OCI-LY3 (cell line): Measurements from ENCODE around the gene CTBP2.

Experiments
- H2AFZ ChIP-seq: fragments of 200-600, 300-600 bp; shearing (Covaris generic); 2 replicates; pipeline ENCODE4 v1.6.0; 2014; ENCODE audit warnings: antibody characterized with exemption, low read depth, low read length
- H3K27ac ChIP-seq: fragments of 200-600, 300-600 bp; sonication (generic); 2 replicates; pipeline ENCODE4 v1.5.1; 2014; ENCODE audit warnings: mild to moderate bottlenecking, low read length, moderate library complexity, mixed read lengths
- H3K27me3 ChIP-seq: fragments of 200-600, 300-600 bp; sonication (generic); 2 replicates; pipeline ENCODE4 v1.6.1; 2014; ENCODE audit warnings: low read depth, low read length, mixed read lengths
- H3K36me3 ChIP-seq: fragments of 200-600, 300-600 bp; sonication (generic); replicated peaks from 2 replicates; pipeline ENCODE3; 2014; ENCODE audit warnings: low read depth, low read length, mixed read lengths
- H3K4me1 ChIP-seq: fragments of 300-600, 200-600 bp; sonication (generic); 2 replicates; pipeline ENCODE4 v1.6.1; 2014; ENCODE audit warnings: low read length, mixed read lengths
- H3K4me2 ChIP-seq: fragments of 200-600, 300-600 bp; sonication (generic); 2 replicates; pipeline ENCODE4 v1.6.1; 2014; ENCODE audit warnings: low read length, mixed read lengths
- H3K4me3 ChIP-seq: fragments of 300-600, 200-600 bp; sonication (generic); 2 replicates; pipeline ENCODE4 v1.5.1; 2014; ENCODE audit warnings: antibody characterized with exemption, mild to moderate bottlenecking, low read length, moderate library complexity
- H3K79me2 ChIP-seq: fragments of 300-600, 200-600 bp; shearing (Covaris generic); 2 replicates; pipeline ENCODE4 v1.6.1; 2014; ENCODE audit warnings: mild to moderate bottlenecking, low read length, mixed read lengths
- H3K9ac ChIP-seq: fragments of 300-600, 200-600 bp; shearing (Covaris generic); 2 replicates; pipeline ENCODE4 v1.6.0; 2014; ENCODE audit warnings: mild to moderate bottlenecking, low read length, moderate library complexity
- H3K9me3 ChIP-seq: fragments of 200-600, 300-600 bp; shearing (Covaris generic); 2 replicates; pipeline ENCODE4 v1.6.1; 2014; ENCODE audit warnings: low read length, mixed read lengths; ENCODE audit not compliant: insufficient read depth
- H4K20me1 ChIP-seq: fragments of 200-600, 300-600 bp; sonication (generic); 2 replicates; pipeline ENCODE4 v1.6.1; 2016; ENCODE audit warnings: low read length, mixed read lengths; ENCODE audit not compliant: insufficient read depth
- EZH2phosphoT487 ChIP-seq: fragments of 200-600 bp; shearing (Covaris generic); IDR thresholded peaks from 2 replicates; pipeline ENCODE4 v1.6.1; 2018; ENCODE audit warnings: antibody characterized with exemption, mixed run types, low read depth
- TF ChIP-seq, protein P1 (sequence below): fragments of 200-600, 300-600 bp; sonication (generic); IDR thresholded peaks from 2 replicates; pipeline ENCODE4 v1.5.1; 2014; ENCODE audit warnings: antibody characterized with exemption, low read length, low read depth

CTBP2 gene

DNA sequence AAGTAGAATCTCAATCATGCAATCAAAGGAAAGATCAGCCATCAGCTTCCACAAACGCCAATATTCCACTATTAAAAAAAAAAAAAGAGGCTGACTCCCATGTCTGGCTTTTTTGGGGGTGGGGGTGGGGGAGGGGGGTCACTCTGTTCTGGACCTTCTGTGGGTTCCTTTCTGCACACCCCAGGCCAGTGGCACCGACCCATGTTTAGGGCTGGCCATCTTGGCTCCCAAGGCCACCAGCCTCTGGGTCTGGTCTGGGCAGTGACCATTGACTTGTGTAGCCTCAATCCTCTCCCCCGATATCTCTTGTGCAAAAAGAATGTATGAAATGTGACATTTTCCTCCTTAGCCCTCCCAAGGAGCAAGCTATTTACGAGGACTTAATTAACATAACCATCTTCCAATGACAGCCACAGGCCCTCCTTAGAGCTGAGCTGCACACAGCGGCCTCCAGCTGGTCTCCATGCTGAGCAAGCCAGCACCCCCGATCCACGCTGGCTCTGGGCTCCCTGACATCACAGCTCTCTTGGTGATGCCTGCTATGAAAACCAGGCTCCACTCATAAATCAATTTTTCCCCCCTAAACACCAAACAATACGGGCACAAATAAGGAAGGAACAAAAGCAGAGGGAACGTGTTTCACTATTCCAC lies 118.4 kb downstream of the CTBP2 start:
- no peak overlapping the region for H3K4me2 ChIP-seq
- peaks cover 20% of the 10 kb centered on the region for H3K27me3 ChIP-seq
- no peak overlapping the region for H2AFZ ChIP-seq
- no peak overlapping the region for H3K27ac ChIP-seq
- H4K20me1 ChIP-seq = no peaks in the 10 kb centered on the region; the same call in 1 of the 2 replicates
- TF ChIP-seq, protein P1, sequence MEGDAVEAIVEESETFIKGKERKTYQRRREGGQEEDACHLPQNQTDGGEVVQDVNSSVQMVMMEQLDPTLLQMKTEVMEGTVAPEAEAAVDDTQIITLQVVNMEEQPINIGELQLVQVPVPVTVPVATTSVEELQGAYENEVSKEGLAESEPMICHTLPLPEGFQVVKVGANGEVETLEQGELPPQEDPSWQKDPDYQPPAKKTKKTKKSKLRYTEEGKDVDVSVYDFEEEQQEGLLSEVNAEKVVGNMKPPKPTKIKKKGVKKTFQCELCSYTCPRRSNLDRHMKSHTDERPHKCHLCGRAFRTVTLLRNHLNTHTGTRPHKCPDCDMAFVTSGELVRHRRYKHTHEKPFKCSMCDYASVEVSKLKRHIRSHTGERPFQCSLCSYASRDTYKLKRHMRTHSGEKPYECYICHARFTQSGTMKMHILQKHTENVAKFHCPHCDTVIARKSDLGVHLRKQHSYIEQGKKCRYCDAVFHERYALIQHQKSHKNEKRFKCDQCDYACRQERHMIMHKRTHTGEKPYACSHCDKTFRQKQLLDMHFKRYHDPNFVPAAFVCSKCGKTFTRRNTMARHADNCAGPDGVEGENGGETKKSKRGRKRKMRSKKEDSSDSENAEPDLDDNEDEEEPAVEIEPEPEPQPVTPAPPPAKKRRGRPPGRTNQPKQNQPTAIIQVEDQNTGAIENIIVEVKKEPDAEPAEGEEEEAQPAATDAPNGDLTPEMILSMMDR = no peak
- no peak for TF ChIP-seq EZH2phosphoT487
- H3K79me2 ChIP-seq = no peaks in the 10 kb centered on the region
- H3K9me3 ChIP-seq = no peaks in the 10 kb centered on the region
- no peak overlapping the region for H3K4me3 ChIP-seq
- H3K4me1 ChIP-seq = no peaks in the 10 kb centered on the region
- no peaks in the 10 kb centered on the region for H3K36me3 ChIP-seq
- H3K9ac ChIP-seq = no peak overlapping the region

DNA sequence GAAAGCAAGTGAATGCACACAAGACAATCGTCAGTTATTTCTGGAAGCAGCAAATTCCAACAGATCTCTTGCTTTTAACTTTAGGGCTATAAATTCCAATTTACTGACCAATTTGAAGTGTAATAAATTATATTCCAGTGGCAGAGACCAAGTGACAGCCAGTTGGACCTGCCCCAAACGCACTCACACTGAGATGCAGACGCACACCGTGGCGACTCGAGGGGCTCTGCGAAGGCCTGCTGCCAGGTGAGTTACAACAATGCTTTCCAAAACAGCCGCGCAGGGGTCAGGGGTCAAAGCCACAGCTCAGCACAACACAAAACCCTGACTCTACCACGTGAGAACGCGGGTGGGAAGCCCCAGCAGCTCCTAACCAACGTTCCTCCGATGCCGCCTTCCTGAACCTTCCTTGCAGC lies 121.0 kb downstream of the CTBP2 start:
- Histone ChIP-seq H3K4me3 (no peak overlapping the region), H3K27me3 (peaks cover 10% of the 10 kb centered on the region; the same call in 1 of the 2 replicates), H3K27ac (no peak overlapping the region), H4K20me1 (no peaks in the 10 kb centered on the region; the same call in 1 of the 2 replicates), H2AFZ (no peak overlapping the region), H3K9ac (no peak overlapping the region), H3K36me3 (no peaks in the 10 kb centered on the region), H3K4me1 (no peaks in the 10 kb centered on the region), H3K79me2 (no peaks in the 10 kb centered on the region), H3K4me2 (no peak overlapping the region), H3K9me3 (no peaks in the 10 kb centered on the region)
- TF ChIP-seq, protein P1 = no peak
- no peak for TF ChIP-seq EZH2phosphoT487

DNA sequence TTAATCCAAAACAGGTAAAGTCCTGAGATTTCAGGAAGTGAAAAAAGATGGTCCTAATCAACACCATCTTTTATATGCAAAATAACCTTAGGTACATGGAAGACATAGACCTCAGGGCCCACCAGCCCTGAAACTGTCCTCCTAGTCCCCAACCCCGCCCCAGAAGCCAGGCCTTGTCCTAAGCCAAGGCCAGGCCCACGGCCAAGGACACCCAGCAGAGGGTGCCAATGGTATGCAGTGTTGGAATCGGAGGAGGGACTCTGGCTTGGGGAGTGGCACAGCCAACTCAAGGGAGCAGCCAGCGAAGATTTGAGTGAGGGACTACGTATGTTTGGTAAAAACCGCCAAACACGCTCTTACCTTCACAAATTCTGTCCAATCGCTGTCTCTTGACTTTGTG lies 121.7 kb downstream of the CTBP2 start:
- Histone ChIP-seq H3K36me3 (no peaks in the 10 kb centered on the region), H3K4me3 (no peak overlapping the region), H3K27ac (no peak overlapping the region), H3K9me3 (no peaks in the 10 kb centered on the region), H3K9ac (no peak overlapping the region), H2AFZ (no peak overlapping the region), H3K27me3 (peaks cover 10% of the 10 kb centered on the region; the same call in 1 of the 2 replicates), H3K4me2 (no peak overlapping the region), H3K4me1 (no peaks in the 10 kb centered on the region), H3K79me2 (no peaks in the 10 kb centered on the region), H4K20me1 (no peaks in the 10 kb centered on the region; the same call in 1 of the 2 replicates)
- TF ChIP-seq, protein P1 = peak; percentile 25; the same call in 1 of the 2 replicates
- no peak for TF ChIP-seq EZH2phosphoT487

DNA sequence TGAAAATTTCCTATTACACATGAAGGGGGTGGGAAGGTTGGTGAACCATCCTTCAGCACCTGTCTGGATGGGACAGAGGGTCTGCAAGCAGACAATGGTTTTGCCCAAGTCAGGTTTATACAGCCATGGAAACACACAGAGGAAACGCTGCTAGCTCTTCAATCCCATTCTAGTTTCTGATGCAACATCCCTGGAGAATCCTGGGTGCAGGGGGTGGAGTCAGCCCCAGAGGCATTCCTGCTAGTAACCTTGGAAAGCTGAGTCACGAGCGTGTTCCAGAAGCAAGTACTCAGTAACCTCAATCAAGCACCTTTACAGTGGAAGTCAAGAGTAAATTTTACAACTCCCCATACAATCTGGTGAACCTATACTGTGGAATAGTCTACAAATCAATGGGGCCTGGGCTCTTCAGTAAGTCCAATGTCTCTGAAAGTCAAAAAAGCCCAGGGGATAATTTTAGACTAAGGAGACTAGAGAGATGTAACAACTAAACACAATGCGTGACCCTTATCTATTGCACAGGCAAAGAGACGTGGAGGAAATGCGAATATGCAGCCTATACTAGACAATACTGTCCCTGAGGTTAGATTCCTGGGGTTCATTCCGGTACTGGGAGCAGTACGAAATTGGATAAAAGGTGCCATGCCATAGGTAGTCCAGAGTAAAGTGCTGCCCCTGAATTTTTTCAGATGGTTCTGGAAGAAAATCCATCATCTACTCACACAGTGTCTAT lies 123.1 kb downstream of the CTBP2 start:
- H3K36me3 ChIP-seq = no peaks in the 10 kb centered on the region
- no peaks in the 10 kb centered on the region for H4K20me1 ChIP-seq
- H3K4me1 ChIP-seq = no peaks in the 10 kb centered on the region
- no peaks in the 10 kb centered on the region for H3K79me2 ChIP-seq
- no peak for TF ChIP-seq EZH2phosphoT487
- TF ChIP-seq, protein P1 = no peak
- H2AFZ ChIP-seq = no peak overlapping the region
- H3K9ac ChIP-seq = no peak overlapping the region
- H3K27ac ChIP-seq = no peak overlapping the region
- H3K9me3 ChIP-seq = no peaks in the 10 kb centered on the region
- H3K4me3 ChIP-seq = no peak overlapping the region
- H3K27me3 ChIP-seq = peaks cover 10% of the 10 kb centered on the region; the same call in 1 of the 2 replicates
- H3K4me2 ChIP-seq = no peak overlapping the region
